Tibial nerve (tissue), 4 donors: ENCODE measurements around the gene ZNF407. TPM values are rescaled to one million over a fixed set of nuclear protein-coding genes. Genes with fewer than 3 reads are reported as not detected.

Source experiments
- DNase-seq, 2 donors: peaks; one replicate each; pipeline ENCODE4 v3.0.0-alpha.2; 2019; ENCODE audit warnings: low spot score in 2 of 2
- H3K27ac ChIP-seq, 4 donors: fragments of 200-600 bp; sonication (generic) in 3 of 4; one replicate each; pipeline ENCODE4 v1.5.1; 2017 to 2019; ENCODE audit warnings: mild to moderate bottlenecking in 1 of 4
- H3K27me3 ChIP-seq, 2 donors: fragments of 200-600 bp; sonication (generic) in 1 of 2; one replicate each; pipeline versions ENCODE4 v1.5.1 to v1.6.0; 2017 to 2019
- H3K36me3 ChIP-seq, 3 donors: fragments of 200-600 bp; sonication (generic); one replicate each; pipeline ENCODE4 v1.5.1; 2018 to 2019
- H3K4me1 ChIP-seq, 4 donors: fragments of 200-600 bp; sonication (generic) in 3 of 4; one replicate each; pipeline ENCODE4 v1.5.1; 2017 to 2019
- H3K4me3 ChIP-seq, 4 donors: fragments of 200-600 bp; sonication (generic) in 3 of 4; one replicate each; pipeline ENCODE4 v1.5.1; 2017 to 2019; ENCODE audit warnings: mild to moderate bottlenecking in 1 of 4, moderate library complexity in 1 of 4
- H3K9me3 ChIP-seq, 4 donors: fragments of 200-600 bp; sonication (generic) in 3 of 4; one replicate each; pipeline ENCODE4 v1.5.1; 2017 to 2019
- EP300 ChIP-seq, 2 donors: sonication (generic); formaldehyde crosslinking; IDR thresholded peaks; one replicate each; pipeline ENCODE4 v1.6.1; 2017; ENCODE audit warnings: antibody characterized with exemption in 2 of 2, mild to moderate bottlenecking in 1 of 2
- POLR2A ChIP-seq, 2 donors: fragments of 450-650 bp; IDR thresholded peaks; one replicate each; pipeline ENCODE4 v1.6.1; 2017; ENCODE audit warnings: antibody characterized with exemption in 2 of 2, mild to moderate bottlenecking in 2 of 2, moderate library complexity in 2 of 2
- WGBS, 2 donors: methylation state at CpG; one replicate each; pipeline ENCODE4 v1.1.5; 2018; 5-methylcytosine and 5-hydroxymethylcytosine counted together
- total RNA-seq, 4 donors: library from RNA; depleted of rRNA; stranded (reverse); fragments of >200 nt; gene quantifications; one replicate each; pipeline ENCODE4 v1.1.0, GENCODE V29; 2016
- TF ChIP-seq, protein P1 (sequence below), 5 experiments: fragments of 200-600 bp in 3 of 5; fragments of 450-650 bp in 2 of 5; sonication (generic) in 3 of 5; IDR thresholded peaks; one replicate each; pipeline ENCODE4 v1.5.1; 2016 to 2019; ENCODE audit warnings: antibody characterized with exemption in 5 of 5, mild to moderate bottlenecking in 3 of 5, moderate library complexity in 2 of 5

ZNF407 gene
- total RNA-seq, 4 donors from 2014 or later: 18.6 to 22.8 (median 19.6) TPM

DNA sequence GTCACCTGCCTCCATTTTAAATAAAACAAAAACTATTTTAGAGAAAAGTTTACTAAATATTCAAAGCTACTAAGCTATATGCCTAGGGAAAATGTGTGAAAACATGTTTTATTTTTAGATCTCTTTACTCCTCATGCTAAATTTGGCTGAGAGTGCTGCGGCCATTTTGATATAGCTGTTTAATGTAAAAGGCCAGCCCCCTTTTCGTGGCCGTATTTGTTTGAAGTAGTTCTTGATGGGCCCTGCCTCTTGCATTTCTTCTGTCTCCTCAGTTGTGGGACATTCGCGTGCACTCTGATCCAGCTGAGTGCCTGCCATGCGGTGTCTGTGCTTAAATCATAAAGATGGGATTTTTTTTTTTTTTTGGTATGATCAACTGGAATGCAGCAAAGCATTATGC, 64.0 kb downstream of the ZNF407 start:
- H3K9me3 ChIP-seq: no peaks in the 10 kb centered on the region
- H3K27me3 ChIP-seq: no peaks in the 10 kb centered on the region
- H3K4me3 ChIP-seq: no peak overlapping the region
- 92% methylated on average over 6 of the region's 6 CpGs for whole genome bisulfite sequencing, 2 donors
- no peak for TF ChIP-seq POLR2A (IDR thresholded peaks at IDR 0.05)
- DNase-seq: no peak
- peaks cover 0 to 22% (median 0%) of the 10 kb centered on the region in 3 donors for H3K36me3 ChIP-seq
- H3K27ac ChIP-seq: no peak overlapping the region
- H3K4me1 ChIP-seq: no peaks in the 10 kb centered on the region

DNA sequence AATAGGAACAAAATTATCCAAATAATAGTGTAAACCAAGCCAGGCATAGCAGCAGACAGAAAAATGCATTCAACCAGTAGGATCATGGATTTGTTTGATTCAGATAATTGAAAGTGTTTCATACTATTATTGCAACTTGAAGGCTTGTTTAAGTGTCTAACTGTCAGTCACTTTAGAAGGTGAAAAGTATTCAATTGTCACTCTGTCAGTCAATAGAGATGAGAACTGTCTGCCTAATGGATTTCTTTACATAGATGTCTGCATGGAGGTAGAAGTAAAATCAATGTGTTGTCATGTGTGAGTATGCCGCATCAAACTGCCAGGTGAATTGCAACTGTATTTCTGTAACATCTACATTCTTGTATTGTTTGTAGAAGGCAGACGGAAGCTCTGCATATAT, 65.0 kb downstream of the ZNF407 start:
- 72 to 79% methylated on average over 2 of the region's 2 CpGs for WGBS, 2 donors
- Histone ChIP-seq H3K9me3 (no peaks in the 10 kb centered on the region), H3K4me1 (no peaks in the 10 kb centered on the region), H3K27me3 (no peaks in the 10 kb centered on the region), H3K4me3 (no peak overlapping the region), H3K27ac (no peak overlapping the region), H3K36me3 (peaks cover 0 to 22% (median 0%) of the 10 kb centered on the region in 3 donors)
- TF ChIP-seq, protein P1, sequence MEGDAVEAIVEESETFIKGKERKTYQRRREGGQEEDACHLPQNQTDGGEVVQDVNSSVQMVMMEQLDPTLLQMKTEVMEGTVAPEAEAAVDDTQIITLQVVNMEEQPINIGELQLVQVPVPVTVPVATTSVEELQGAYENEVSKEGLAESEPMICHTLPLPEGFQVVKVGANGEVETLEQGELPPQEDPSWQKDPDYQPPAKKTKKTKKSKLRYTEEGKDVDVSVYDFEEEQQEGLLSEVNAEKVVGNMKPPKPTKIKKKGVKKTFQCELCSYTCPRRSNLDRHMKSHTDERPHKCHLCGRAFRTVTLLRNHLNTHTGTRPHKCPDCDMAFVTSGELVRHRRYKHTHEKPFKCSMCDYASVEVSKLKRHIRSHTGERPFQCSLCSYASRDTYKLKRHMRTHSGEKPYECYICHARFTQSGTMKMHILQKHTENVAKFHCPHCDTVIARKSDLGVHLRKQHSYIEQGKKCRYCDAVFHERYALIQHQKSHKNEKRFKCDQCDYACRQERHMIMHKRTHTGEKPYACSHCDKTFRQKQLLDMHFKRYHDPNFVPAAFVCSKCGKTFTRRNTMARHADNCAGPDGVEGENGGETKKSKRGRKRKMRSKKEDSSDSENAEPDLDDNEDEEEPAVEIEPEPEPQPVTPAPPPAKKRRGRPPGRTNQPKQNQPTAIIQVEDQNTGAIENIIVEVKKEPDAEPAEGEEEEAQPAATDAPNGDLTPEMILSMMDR (IDR thresholded peaks at IDR 0.05): no peak
- TF ChIP-seq EP300 (IDR thresholded peaks at IDR 0.05): no peak
- no peak for TF ChIP-seq POLR2A (IDR thresholded peaks at IDR 0.05)
- no peak for DNase-seq

GRCh38 chr18:74665346-74665745, 67.7 kb downstream of the ZNF407 start:
- no peak for TF ChIP-seq EP300 (IDR thresholded peaks at IDR 0.05)
- no peak for TF ChIP-seq POLR2A (IDR thresholded peaks at IDR 0.05)
- TF ChIP-seq, protein P1 (IDR thresholded peaks at IDR 0.05): no peak

DNA sequence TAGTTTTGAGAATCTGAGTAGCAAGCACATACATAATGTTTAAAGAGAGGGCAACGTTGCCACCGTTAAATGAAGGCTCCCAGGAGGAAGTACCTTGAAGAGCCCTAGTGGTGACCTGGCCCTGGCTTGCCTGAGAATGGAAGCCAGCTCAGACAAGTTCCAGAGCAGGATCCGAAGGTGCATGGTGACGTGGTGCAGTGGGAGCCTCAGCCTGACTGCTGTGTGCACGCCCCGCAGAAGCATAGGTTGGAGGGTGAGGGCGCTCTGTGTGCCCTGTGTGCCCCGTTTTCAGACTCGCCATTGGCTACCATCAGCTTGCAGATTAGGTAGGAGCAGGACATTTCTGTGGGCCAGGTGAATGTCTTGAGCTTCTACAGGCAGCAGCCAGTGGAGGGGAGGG, 68.2 kb downstream of the ZNF407 start:
- H3K27ac ChIP-seq: no peak overlapping the region
- DNase-seq: no peak
- H3K4me3 ChIP-seq: no peak overlapping the region
- H3K9me3 ChIP-seq: no peaks in the 10 kb centered on the region
- peaks cover 0 to 31% (median 3%) of the 10 kb centered on the region in 3 donors for H3K36me3 ChIP-seq
- TF ChIP-seq, protein P1 (IDR thresholded peaks at IDR 0.05): no peak
- no peak for TF ChIP-seq POLR2A (IDR thresholded peaks at IDR 0.05)
- no peak for TF ChIP-seq EP300 (IDR thresholded peaks at IDR 0.05)
- no peaks in the 10 kb centered on the region for H3K27me3 ChIP-seq
- H3K4me1 ChIP-seq: no peaks in the 10 kb centered on the region
- 91 to 95% methylated on average over 9 of the region's 9 CpGs for WGBS, 2 donors

More at GRCh38 chr18:74665346-74665745, 67.7 kb downstream of the ZNF407 start:
- Histone ChIP-seq H3K4me1 (no peaks in the 10 kb centered on the region), H3K27ac (no peak overlapping the region), H3K36me3 (peaks cover 0 to 26% (median 0%) of the 10 kb centered on the region in 3 donors), H3K9me3 (no peaks in the 10 kb centered on the region), H3K27me3 (no peaks in the 10 kb centered on the region), H3K4me3 (no peak overlapping the region)
- WGBS, 2 donors: 92 to 96% methylated on average over 4 of the region's 4 CpGs
- no peak for DNase-seq

GRCh38 chr18:74669136-74669798, 71.6 kb downstream of the ZNF407 start:
- Histone ChIP-seq H3K27ac (no peak overlapping the region), H3K27me3 (no peaks in the 10 kb centered on the region), H3K4me1 (no peaks in the 10 kb centered on the region), H3K9me3 (no peaks in the 10 kb centered on the region), H3K36me3 (peaks cover 0 to 37% (median 3%) of the 10 kb centered on the region in 3 donors), H3K4me3 (no peak overlapping the region)
- WGBS, 2 donors: 93 to 94% methylated on average over 8 of the region's 8 CpGs
- DNase-seq: no peak
- no peak for TF ChIP-seq POLR2A (IDR thresholded peaks at IDR 0.05)
- TF ChIP-seq EP300 (IDR thresholded peaks at IDR 0.05): no peak

- H3K27me3 ChIP-seq: no peaks in the 10 kb centered on the region
- no peak for DNase-seq
- H3K4me3 ChIP-seq: no peak overlapping the region
- TF ChIP-seq, protein P1 (IDR thresholded peaks at IDR 0.05): no peak
- TF ChIP-seq POLR2A (IDR thresholded peaks at IDR 0.05) (no peak), EP300 (IDR thresholded peaks at IDR 0.05) (no peak)
- WGBS, 2 donors: 77 to 85% methylated on average over 6 of the region's 6 CpGs
- H3K36me3 ChIP-seq: peaks cover 0 to 36% (median 7%) of the 10 kb centered on the region in 3 donors
- no peaks in the 10 kb centered on the region for H3K4me1 ChIP-seq
- H3K27ac ChIP-seq: no peak overlapping the region
- peaks cover 0 to 8% (median 2%) of the 10 kb centered on the region in 4 donors for H3K9me3 ChIP-seq
Measured at GRCh38 chr18:74672371-74672770, 74.7 kb downstream of the ZNF407 start.
